ENCODE measurements around the gene BRIP1. TPM values are rescaled to one million over a fixed set of nuclear protein-coding genes. Genes with fewer than 3 reads are reported as not detected.
A peak's percentile ranks its signal among the peaks of the same experiment; 100 is the strongest.

BRIP1 gene
- total RNA-seq, 1 experiment from 2014 or later, result 4.7 TPM

GRCh38 chr17:61874075-61874474, 10.7 kb upstream of the BRIP1 start:
- CTCF ChIA-PET, result no interaction called here

GRCh38 chr17:61872099-61872498, 8.8 kb upstream of the BRIP1 start:
- no peak for TF ChIP-seq CTCF (IDR thresholded peaks at IDR 0.05; ENCODE audit: unreplicated experiment)
- Mint-ChIP-seq H3K4me1 (ENCODE audit: insufficient read depth, unreplicated experiment) (no peaks in the 10 kb centered on the region), H3K4me3 (ENCODE audit: unreplicated experiment) (no peak overlapping the region), H3K27ac (ENCODE audit: low read depth, unreplicated experiment) (no peak overlapping the region), H3K9me3 (ENCODE audit: unreplicated experiment) (no peaks in the 10 kb centered on the region), H3K27me3 (ENCODE audit: insufficient read depth, unreplicated experiment) (no peaks in the 10 kb centered on the region), H3K36me3 (ENCODE audit: insufficient read depth, unreplicated experiment) (peaks cover 53% of the 10 kb centered on the region)
- no TSS peak for BruUV-seq (replicated peaks)
- no peak for DNase-seq (ENCODE audit: unreplicated experiment)
- CTCF ChIA-PET, result interaction anchor here (0.6 kb wide), 1 partner anchor 421 kb away, joined by 3 read pairs; no protein-coding TSS in a partner anchor
- POLR2A ChIA-PET, result no interaction called here
- intact Hi-C loops (cut with micrococcal nuclease), result no loop called here

More at GRCh38 chr17:61874075-61874474, 10.7 kb upstream of the BRIP1 start:
- Mint-ChIP-seq H3K9me3 (ENCODE audit: unreplicated experiment) (no peaks in the 10 kb centered on the region), H3K27ac (ENCODE audit: low read depth, unreplicated experiment) (peak overlapping the region; percentile 64), H3K36me3 (ENCODE audit: insufficient read depth, unreplicated experiment) (peaks cover 53% of the 10 kb centered on the region), H3K4me3 (ENCODE audit: unreplicated experiment) (no peak overlapping the region), H3K4me1 (ENCODE audit: insufficient read depth, unreplicated experiment) (no peaks in the 10 kb centered on the region), H3K27me3 (ENCODE audit: insufficient read depth, unreplicated experiment) (no peaks in the 10 kb centered on the region)
- TF ChIP-seq CTCF (IDR thresholded peaks at IDR 0.05; ENCODE audit: unreplicated experiment), result no peak
- no peak for DNase-seq (ENCODE audit: unreplicated experiment)
- intact Hi-C loops (cut with micrococcal nuclease), result no loop called here
- POLR2A ChIA-PET, result interaction anchor here (1.2 to 1.4 kb wide), 2 partner anchors 11 to 54 kb away, joined by 3 to 6 read pairs; partner anchors contain the start of genes BRIP1 and INTS2
- no TSS peak for BruUV-seq (replicated peaks)

GRCh38 chr17:61869138-61869537, 5.8 kb upstream of the BRIP1 start:
- Mint-ChIP-seq H3K27ac (ENCODE audit: low read depth, unreplicated experiment) (no peak overlapping the region), H3K4me1 (ENCODE audit: insufficient read depth, unreplicated experiment) (no peaks in the 10 kb centered on the region), H3K36me3 (ENCODE audit: insufficient read depth, unreplicated experiment) (peaks cover 59% of the 10 kb centered on the region), H3K27me3 (ENCODE audit: insufficient read depth, unreplicated experiment) (no peaks in the 10 kb centered on the region), H3K9me3 (ENCODE audit: unreplicated experiment) (no peaks in the 10 kb centered on the region), H3K4me3 (ENCODE audit: unreplicated experiment) (no peak overlapping the region)
- ChIA-PET CTCF (no interaction called here), POLR2A (interaction anchor here (0.8 kb wide), 1 partner anchor 23 kb away, joined by 3 read pairs; no protein-coding TSS in a partner anchor)
- no TSS peak for BruUV-seq (replicated peaks)
- intact Hi-C loops (cut with micrococcal nuclease), result loop anchor here (10.0 kb wide), 1 partner anchor 226 kb away; no protein-coding TSS in a partner anchor
- DNase-seq (ENCODE audit: unreplicated experiment), result no peak
- no peak for TF ChIP-seq CTCF (IDR thresholded peaks at IDR 0.05; ENCODE audit: unreplicated experiment)

- Mint-ChIP-seq H3K36me3 (ENCODE audit: insufficient read depth, unreplicated experiment) (peaks cover 51% of the 10 kb centered on the region), H3K4me3 (ENCODE audit: unreplicated experiment) (no peak overlapping the region), H3K4me1 (ENCODE audit: insufficient read depth, unreplicated experiment) (peaks cover 4% of the 10 kb centered on the region), H3K9me3 (ENCODE audit: unreplicated experiment) (no peaks in the 10 kb centered on the region), H3K27me3 (ENCODE audit: insufficient read depth, unreplicated experiment) (no peaks in the 10 kb centered on the region), H3K27ac (ENCODE audit: low read depth, unreplicated experiment) (no peak overlapping the region)
- no peak for DNase-seq (ENCODE audit: unreplicated experiment)
- POLR2A ChIA-PET, result no interaction called here
- no peak for TF ChIP-seq CTCF (IDR thresholded peaks at IDR 0.05; ENCODE audit: unreplicated experiment)
- intact Hi-C loops (cut with micrococcal nuclease), result loop anchor here (10.0 kb wide), 1 partner anchor 227 kb away; no protein-coding TSS in a partner anchor
- CTCF ChIA-PET, result no interaction called here
- no TSS peak for BruUV-seq (replicated peaks)
These were observed 4.7 kb upstream of the BRIP1 start for GRCh38 chr17:61868074-61868473.
